Measurements from ENCODE around the gene CTNNBIP1. TPM values are rescaled to one million over a fixed set of nuclear protein-coding genes. Genes with fewer than 3 reads are reported as not detected.

The CTNNBIP1 gene
- total and polyA plus RNA-seq, 4 donors = 6.7 to 10.6 (median 9.6) TPM

GRCh38 chr1:9836632-9836960 lies 73.5 kb downstream of the CTNNBIP1 start:
- no peak overlapping the region for H3K27ac ChIP-seq (ENCODE audit: low read depth in 1 of 2, low read length in 2 of 2)
- no peaks in the 10 kb centered on the region for H3K9me3 ChIP-seq (ENCODE audit: control insufficient read depth in 4 of 4, low read length in 3 of 4)
- H3K9ac ChIP-seq (ENCODE audit: low read depth in 1 of 2, low read length in 2 of 2) = no peak overlapping the region
- WGBS = 92% methylated on average over 5 of the region's 5 CpGs
- DNase-seq (ENCODE audit: low spot score) = no peak
- H3K4me1 ChIP-seq (ENCODE audit: control insufficient read depth in 4 of 4, insufficient read depth in 4 of 4, low read length in 3 of 4) = peaks cover 0 to 4% (median 0%) of the 10 kb centered on the region in 4 donors
- H3K27me3 ChIP-seq (ENCODE audit: control insufficient read depth in 4 of 4, insufficient read depth in 4 of 4, low read length in 3 of 4) = no peaks in the 10 kb centered on the region
- no peaks in the 10 kb centered on the region for H3K36me3 ChIP-seq (ENCODE audit: control insufficient read depth in 4 of 4, insufficient read depth in 3 of 4, low read depth in 1 of 4, low read length in 3 of 4)
- TF ChIP-seq REST (IDR thresholded peaks at IDR 0.05) (no peak), RXRA (IDR thresholded peaks at IDR 0.05) (no peak), HNF4G (IDR thresholded peaks at IDR 0.05) (no peak), SP1 (IDR thresholded peaks at IDR 0.05) (no peak), EGR1 (IDR thresholded peaks at IDR 0.05; ENCODE audit: low read depth in 2 of 2) (no peak), GABPA (IDR thresholded peaks at IDR 0.05 in 1 of 2, conservative IDR thresholded peaks at IDR 0.05 in 1 of 2) (no peak), FOXA2 (IDR thresholded peaks at IDR 0.05) (no peak), FOXA1 (IDR thresholded peaks at IDR 0.05) (no peak), CTCF (IDR thresholded peaks at IDR 0.05; ENCODE audit: low read depth, low read length, missing input control) (no peak)
- H3K4me3 ChIP-seq (ENCODE audit: low read depth in 1 of 3, low read length in 3 of 3) = no peak overlapping the region

DNA sequence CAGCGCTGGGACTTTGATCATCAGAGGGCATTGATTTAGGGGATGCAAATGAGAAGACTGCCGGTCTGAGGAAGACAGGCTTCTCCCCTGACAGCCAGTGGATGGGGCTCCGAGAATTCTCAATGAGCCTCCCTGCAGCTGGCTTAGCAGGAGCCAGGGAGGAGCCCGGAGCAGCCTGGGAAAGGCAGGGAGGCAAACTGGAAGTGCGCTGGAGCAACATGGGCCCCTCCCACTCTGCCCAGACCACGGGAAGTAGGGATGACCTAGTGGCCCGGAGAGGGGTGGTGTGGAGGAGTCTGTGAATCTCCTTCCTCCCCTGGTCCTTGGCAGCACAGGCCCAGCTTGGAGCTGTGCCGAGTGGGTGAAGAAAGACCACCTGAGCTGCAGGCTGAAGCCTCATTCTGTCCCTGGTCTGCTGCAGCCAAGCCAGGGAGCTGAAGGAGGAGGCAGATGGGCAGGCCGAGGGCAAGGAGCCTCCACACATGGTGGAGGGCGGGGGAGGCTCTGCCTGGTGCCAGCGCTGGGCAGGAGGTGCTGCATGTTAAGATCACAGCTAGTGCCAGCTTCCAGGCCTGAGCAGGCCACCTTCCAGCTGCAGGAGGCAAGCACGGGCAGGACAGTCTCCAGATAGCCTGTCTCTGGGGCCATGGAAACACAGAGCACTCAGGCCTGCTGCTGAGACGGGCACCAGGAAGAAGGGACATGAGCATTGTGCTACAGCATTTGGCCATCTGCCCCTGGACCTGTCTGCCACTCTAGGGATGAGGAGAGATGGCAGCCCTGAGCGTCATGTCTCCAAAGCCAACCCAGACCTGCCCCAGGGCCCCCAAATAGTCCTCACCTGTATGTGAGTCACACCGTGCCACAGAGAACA lies 74.1 kb downstream of the CTNNBIP1 start:
- Histone ChIP-seq H3K4me1 (ENCODE audit: control insufficient read depth in 4 of 4, insufficient read depth in 4 of 4, low read length in 3 of 4) (peaks cover 0 to 4% (median 0%) of the 10 kb centered on the region in 4 donors), H3K27me3 (ENCODE audit: control insufficient read depth in 4 of 4, insufficient read depth in 4 of 4, low read length in 3 of 4) (no peaks in the 10 kb centered on the region), H3K27ac (ENCODE audit: low read depth in 1 of 2, low read length in 2 of 2) (no peak overlapping the region), H3K9me3 (ENCODE audit: control insufficient read depth in 4 of 4, low read length in 3 of 4) (no peaks in the 10 kb centered on the region), H3K36me3 (ENCODE audit: control insufficient read depth in 4 of 4, insufficient read depth in 3 of 4, low read depth in 1 of 4, low read length in 3 of 4) (no peaks in the 10 kb centered on the region), H3K4me3 (ENCODE audit: low read depth in 1 of 3, low read length in 3 of 3) (no peak overlapping the region), H3K9ac (ENCODE audit: low read depth in 1 of 2, low read length in 2 of 2) (no peak overlapping the region)
- 64% methylated on average over 15 of the region's 15 CpGs for WGBS
- DNase-seq (ENCODE audit: low spot score) = no peak
- no peak for TF ChIP-seq FOXA2 (IDR thresholded peaks at IDR 0.05)
- no peak for TF ChIP-seq ZBTB33 (IDR thresholded peaks at IDR 0.05)
- TF ChIP-seq SP1 (IDR thresholded peaks at IDR 0.05) = no peak
- no peak for TF ChIP-seq REST (IDR thresholded peaks at IDR 0.05)
- TF ChIP-seq NR2F2 (IDR thresholded peaks at IDR 0.05) = no peak
- TF ChIP-seq YY1 (IDR thresholded peaks at IDR 0.05) = no peak
- no peak for TF ChIP-seq FOXA1 (IDR thresholded peaks at IDR 0.05)
- TF ChIP-seq, protein P1, sequence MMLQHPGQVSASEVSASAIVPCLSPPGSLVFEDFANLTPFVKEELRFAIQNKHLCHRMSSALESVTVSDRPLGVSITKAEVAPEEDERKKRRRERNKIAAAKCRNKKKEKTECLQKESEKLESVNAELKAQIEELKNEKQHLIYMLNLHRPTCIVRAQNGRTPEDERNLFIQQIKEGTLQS (IDR thresholded peaks at IDR 0.05) = no peak
- no peak for TF ChIP-seq JUND (IDR thresholded peaks at IDR 0.05)
- TF ChIP-seq TAF1 (conservative IDR thresholded peaks at IDR 0.05) = no peak
- TF ChIP-seq HNF4G (IDR thresholded peaks at IDR 0.05) = no peak
- TF ChIP-seq GABPA (IDR thresholded peaks at IDR 0.05 in 1 of 2, conservative IDR thresholded peaks at IDR 0.05 in 1 of 2) = no peak
- no peak for TF ChIP-seq CTCF (IDR thresholded peaks at IDR 0.05; ENCODE audit: low read depth, low read length, missing input control)
- no peak for TF ChIP-seq EGR1 (IDR thresholded peaks at IDR 0.05; ENCODE audit: low read depth in 2 of 2)
- no peak for TF ChIP-seq RXRA (IDR thresholded peaks at IDR 0.05)
- TF ChIP-seq HNF4A (conservative IDR thresholded peaks at IDR 0.05) = no peak

All from liver (tissue), 9 donors.